ENCODE measurements around the gene RNF103. TPM values are rescaled to one million over a fixed set of nuclear protein-coding genes. Genes with fewer than 3 reads are reported as not detected.
"Not testable (repeated sequence)": the region's sequence is repeated elsewhere in the genome, so short reads cannot be mapped to it uniquely, and the experiment has no call there.

RNF103 gene
- total and polyA plus RNA-seq, 2 donors from 2014 or later = 12.5 to 29.9 TPM

DNA sequence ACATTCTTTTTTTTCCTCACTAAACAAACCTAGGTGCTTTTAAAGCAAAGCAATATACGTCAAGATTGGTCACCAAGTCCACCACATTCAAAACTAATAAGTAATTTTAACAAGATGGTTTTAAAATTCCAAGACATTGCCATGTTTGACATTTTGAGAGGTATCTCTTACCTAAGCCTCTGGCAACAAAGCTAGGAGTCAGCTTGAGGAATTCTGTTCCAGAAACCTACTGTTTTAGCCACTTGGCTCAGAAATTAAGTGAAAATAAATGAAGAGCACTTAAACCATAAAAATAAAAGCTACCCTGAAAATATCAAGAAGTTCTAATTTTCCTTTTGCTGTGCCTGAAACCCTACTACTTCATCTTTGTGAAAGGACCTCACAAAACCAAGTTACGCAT is 30.4 kb downstream of the RNF103 start:
- DNase-seq = no peak
- Histone ChIP-seq H3K27me3 (ENCODE audit: control insufficient read depth, insufficient read depth, low read length) (no peaks in the 10 kb centered on the region), H3K9ac (ENCODE audit: low read length in 3 of 3) (no peak overlapping the region), H3K9me3 (ENCODE audit: control insufficient read depth in 2 of 3, insufficient read depth in 1 of 3, low read length in 3 of 3) (peaks cover 0 to 2% (median 0%) of the 10 kb centered on the region in 3 donors), H3K27ac (ENCODE audit: low read depth in 2 of 2, low read length in 2 of 2) (no peak overlapping the region), H3K4me3 (ENCODE audit: low read length in 3 of 3) (no peak overlapping the region), H3K4me1 (ENCODE audit: control insufficient read depth in 2 of 3, insufficient read depth in 2 of 3, low read depth in 1 of 3, low read length in 3 of 3) (no peaks in the 10 kb centered on the region), H3K36me3 (ENCODE audit: control insufficient read depth in 2 of 3, insufficient read depth in 3 of 3, low read length in 3 of 3) (no peaks in the 10 kb centered on the region)
- TF ChIP-seq, protein P1, sequence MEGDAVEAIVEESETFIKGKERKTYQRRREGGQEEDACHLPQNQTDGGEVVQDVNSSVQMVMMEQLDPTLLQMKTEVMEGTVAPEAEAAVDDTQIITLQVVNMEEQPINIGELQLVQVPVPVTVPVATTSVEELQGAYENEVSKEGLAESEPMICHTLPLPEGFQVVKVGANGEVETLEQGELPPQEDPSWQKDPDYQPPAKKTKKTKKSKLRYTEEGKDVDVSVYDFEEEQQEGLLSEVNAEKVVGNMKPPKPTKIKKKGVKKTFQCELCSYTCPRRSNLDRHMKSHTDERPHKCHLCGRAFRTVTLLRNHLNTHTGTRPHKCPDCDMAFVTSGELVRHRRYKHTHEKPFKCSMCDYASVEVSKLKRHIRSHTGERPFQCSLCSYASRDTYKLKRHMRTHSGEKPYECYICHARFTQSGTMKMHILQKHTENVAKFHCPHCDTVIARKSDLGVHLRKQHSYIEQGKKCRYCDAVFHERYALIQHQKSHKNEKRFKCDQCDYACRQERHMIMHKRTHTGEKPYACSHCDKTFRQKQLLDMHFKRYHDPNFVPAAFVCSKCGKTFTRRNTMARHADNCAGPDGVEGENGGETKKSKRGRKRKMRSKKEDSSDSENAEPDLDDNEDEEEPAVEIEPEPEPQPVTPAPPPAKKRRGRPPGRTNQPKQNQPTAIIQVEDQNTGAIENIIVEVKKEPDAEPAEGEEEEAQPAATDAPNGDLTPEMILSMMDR (IDR thresholded peaks at IDR 0.05; ENCODE audit: borderline replicate concordance, extremely low read depth, insufficient read depth) = no peak
- FAIRE-seq = no peak
- intact Hi-C loops (cut with DNase I) = no loop called here

DNA sequence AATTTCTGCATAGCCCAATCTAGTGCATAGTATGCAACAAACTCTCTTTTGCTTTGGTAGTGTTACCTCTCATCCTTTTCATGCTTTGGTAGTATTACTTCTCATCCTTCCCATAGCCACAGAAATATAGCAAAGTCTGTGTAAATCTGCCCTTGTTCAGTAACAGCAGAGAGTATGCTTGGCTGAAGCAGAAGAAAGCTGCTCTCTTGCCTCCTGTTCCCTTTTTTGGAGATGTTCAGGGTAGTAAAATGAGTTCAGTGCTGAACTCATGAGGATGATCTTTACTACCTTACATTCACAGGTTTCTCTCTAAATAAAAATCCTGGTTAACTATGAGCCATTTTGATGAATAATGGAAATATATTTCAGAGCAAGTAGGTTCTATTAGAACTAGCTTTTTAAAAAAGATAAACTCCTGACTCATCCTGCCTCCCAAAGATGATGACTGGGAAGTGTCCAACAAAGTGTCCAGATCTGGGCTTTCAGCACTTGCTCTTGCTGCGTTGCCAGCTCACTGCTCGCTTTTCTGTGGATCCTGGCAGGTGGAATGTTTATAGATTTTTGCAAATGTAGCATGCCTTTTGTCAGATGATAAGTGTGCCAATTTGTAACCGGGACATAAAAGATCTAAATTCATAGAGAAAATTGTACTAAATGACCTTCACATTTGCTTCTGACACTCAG is 31.0 kb downstream of the RNF103 start:
- Histone ChIP-seq H3K4me3 (ENCODE audit: low read length in 3 of 3) (no peak overlapping the region), H3K9ac (ENCODE audit: low read length in 3 of 3) (no peak overlapping the region), H3K4me1 (ENCODE audit: control insufficient read depth in 2 of 3, insufficient read depth in 2 of 3, low read depth in 1 of 3, low read length in 3 of 3) (no peaks in the 10 kb centered on the region), H3K36me3 (ENCODE audit: control insufficient read depth in 2 of 3, insufficient read depth in 3 of 3, low read length in 3 of 3) (no peaks in the 10 kb centered on the region), H3K9me3 (ENCODE audit: control insufficient read depth in 2 of 3, insufficient read depth in 1 of 3, low read length in 3 of 3) (peaks cover 0 to 2% (median 0%) of the 10 kb centered on the region in 3 donors), H3K27ac (ENCODE audit: low read depth in 2 of 2, low read length in 2 of 2) (no peak overlapping the region), H3K27me3 (ENCODE audit: control insufficient read depth, insufficient read depth, low read length) (no peaks in the 10 kb centered on the region)
- intact Hi-C loops (cut with DNase I) = no loop called here
- FAIRE-seq (no peak), DNase-seq (no peak)
- TF ChIP-seq, protein P1 (IDR thresholded peaks at IDR 0.05; ENCODE audit: borderline replicate concordance, extremely low read depth, insufficient read depth) = no peak

- H3K27ac ChIP-seq (ENCODE audit: low read depth in 2 of 2, low read length in 2 of 2); H3K36me3 ChIP-seq (ENCODE audit: control insufficient read depth in 2 of 3, insufficient read depth in 3 of 3, low read length in 3 of 3); DNase-seq; H3K9me3 ChIP-seq (ENCODE audit: control insufficient read depth in 2 of 3, insufficient read depth in 1 of 3, low read length in 3 of 3); FAIRE-seq; H3K27me3 ChIP-seq (ENCODE audit: control insufficient read depth, insufficient read depth, low read length); H3K4me3 ChIP-seq (ENCODE audit: low read length in 3 of 3); H3K4me1 ChIP-seq (ENCODE audit: control insufficient read depth in 2 of 3, insufficient read depth in 2 of 3, low read depth in 1 of 3, low read length in 3 of 3); H3K9ac ChIP-seq (ENCODE audit: low read length in 3 of 3); intact Hi-C loops (cut with DNase I): not testable (repeated sequence)
These were observed 34.0 kb downstream of the RNF103 start for GRCh38 chr2:86589701-86590100.

GRCh38 chr2:86584151-86584913 is 39.3 kb downstream of the RNF103 start:
- Histone ChIP-seq H3K9me3 (ENCODE audit: control insufficient read depth in 2 of 3, insufficient read depth in 1 of 3, low read length in 3 of 3) (no peaks in the 10 kb centered on the region), H3K27ac (ENCODE audit: low read depth in 2 of 2, low read length in 2 of 2) (no peak overlapping the region), H3K36me3 (ENCODE audit: control insufficient read depth in 2 of 3, insufficient read depth in 3 of 3, low read length in 3 of 3) (no peaks in the 10 kb centered on the region), H3K4me3 (ENCODE audit: low read length in 3 of 3) (no peak overlapping the region), H3K27me3 (ENCODE audit: control insufficient read depth, insufficient read depth, low read length) (no peaks in the 10 kb centered on the region), H3K9ac (ENCODE audit: low read length in 3 of 3) (no peak overlapping the region), H3K4me1 (ENCODE audit: control insufficient read depth in 2 of 3, insufficient read depth in 2 of 3, low read depth in 1 of 3, low read length in 3 of 3) (no peaks in the 10 kb centered on the region)
- TF ChIP-seq, protein P1 (IDR thresholded peaks at IDR 0.05; ENCODE audit: borderline replicate concordance, extremely low read depth, insufficient read depth) = no peak
- intact Hi-C loops (cut with DNase I) = no loop called here
- FAIRE-seq (no peak), DNase-seq (peak in 1 of 5 donors; percentile 5)

Measured in kidney (tissue), 14 donors.